OCI-LY1 (cell line): ENCODE results near the gene ZFP92.

Experiments used
- H2AFZ ChIP-seq: fragments of 200-600 bp; sonication (generic), shearing (Covaris generic); 2 replicates; pipeline ENCODE4 v1.6.0; 2014; ENCODE audit warnings: antibody characterized with exemption, mild to moderate bottlenecking, low read length
- H3F3A ChIP-seq: fragments of 200-600 bp; sonication (generic), shearing (Covaris generic); 2 replicates; pipeline ENCODE4 v1.6.0; 2014; ENCODE audit warnings: mild to moderate bottlenecking, antibody characterized with exemption, low read length, moderate library complexity; ENCODE audit not compliant: insufficient read depth
- H3K27ac ChIP-seq: fragments of 200-600 bp; sonication (generic); 2 replicates; pipeline ENCODE4 v1.5.1; 2014; ENCODE audit warnings: low read length, mixed run types, mild to moderate bottlenecking, low read depth; ENCODE audit not compliant: poor library complexity, severe bottlenecking
- H3K27me3 ChIP-seq: fragments of 200-600 bp; sonication (generic); 2 replicates; pipeline ENCODE4 v1.6.0; 2014; ENCODE audit warnings: antibody characterized with exemption, mild to moderate bottlenecking, low read length, moderate library complexity; ENCODE audit not compliant: insufficient read depth
- H3K36me3 ChIP-seq: fragments of 200-600 bp; sonication (generic); 2 replicates; pipeline ENCODE4 v1.6.1; 2014; ENCODE audit warnings: mild to moderate bottlenecking, antibody characterized with exemption, low read length, moderate library complexity, mixed read lengths; ENCODE audit not compliant: insufficient read depth
- H3K4me1 ChIP-seq: fragments of 200-600 bp; sonication (generic); 2 replicates; pipeline ENCODE4 v1.5.1; 2014; ENCODE audit warnings: mild to moderate bottlenecking, low read length, moderate library complexity; ENCODE audit not compliant: insufficient read depth, severe bottlenecking
- H3K4me2 ChIP-seq: fragments of 200-600 bp; sonication (generic), shearing (Covaris generic); 2 replicates; pipeline ENCODE4 v1.6.1; 2014; ENCODE audit warnings: low read length
- H3K4me3 ChIP-seq: fragments of 200-600 bp; sonication (generic); 2 replicates; pipeline ENCODE4 v1.5.1; 2014; ENCODE audit warnings: low read length, low read depth, mild to moderate bottlenecking, mixed read lengths; ENCODE audit not compliant: poor library complexity, severe bottlenecking
- H3K79me2 ChIP-seq: fragments of 200-600 bp; shearing (Covaris generic); 2 replicates; pipeline ENCODE4 v1.6.1; 2016; ENCODE audit warnings: mixed run types, low read length, mixed read lengths; ENCODE audit not compliant: insufficient read depth
- H3K9ac ChIP-seq: fragments of 200-600 bp; sonication (generic), shearing (Covaris generic); 2 replicates; pipeline ENCODE4 v1.6.1; 2014; ENCODE audit warnings: mild to moderate bottlenecking, low read length, mixed read lengths
- H3K9me2 ChIP-seq: fragments of 200-600 bp; sonication (generic), shearing (Covaris generic); 2 replicates; pipeline ENCODE4 v1.6.1; 2014; ENCODE audit warnings: low read depth, mild to moderate bottlenecking, low read length, mixed read lengths
- H3K9me3 ChIP-seq: fragments of 200-600 bp; shearing (Covaris generic); 2 replicates; pipeline ENCODE4 v1.6.1; 2014; ENCODE audit warnings: low read length, mixed read lengths
- H4K20me1 ChIP-seq: fragments of 200-600 bp; sonication (generic), shearing (Covaris generic); 2 replicates; pipeline ENCODE4 v1.6.0; 2016; ENCODE audit warnings: mild to moderate bottlenecking, low read length; ENCODE audit not compliant: insufficient read depth
- EZH2 ChIP-seq: fragments of 200-600 bp; sonication (generic), shearing (Covaris generic); IDR thresholded peaks from 2 replicates; pipeline ENCODE4 v1.8.0; 2017; ENCODE audit warnings: borderline replicate concordance, mixed run types, mild to moderate bottlenecking, antibody characterized with exemption, low read length, moderate library complexity, mixed read lengths
- TF ChIP-seq, protein P1 (sequence below): fragments of 200-600 bp; sonication (generic), shearing (Covaris generic); IDR thresholded peaks from 2 replicates; pipeline ENCODE4 v1.5.1; 2017; ENCODE audit warnings: mild to moderate bottlenecking, antibody characterized with exemption, low read length, moderate library complexity, mixed read lengths

Gene ZFP92

DNA sequence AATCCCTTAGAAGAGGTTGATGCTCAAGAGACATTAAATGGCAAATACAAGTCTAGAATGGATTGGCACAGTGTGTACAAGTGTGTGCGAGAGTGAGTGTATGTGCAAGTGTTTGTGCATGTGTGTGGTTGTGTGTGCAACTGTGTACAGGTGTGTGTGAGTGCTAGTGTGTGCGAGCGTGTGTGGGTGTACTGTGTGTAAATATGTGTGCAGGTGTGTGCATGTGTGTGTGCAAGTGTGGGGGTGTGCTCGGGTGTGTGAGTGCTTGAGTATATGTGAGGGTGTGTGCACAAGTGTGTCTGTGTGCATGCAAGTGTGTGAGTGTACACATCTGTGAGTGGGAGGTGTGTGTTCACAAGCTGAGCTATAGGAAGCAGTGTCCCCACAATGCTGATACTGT lies 28.7 kb downstream of the ZFP92 start:
- no peak overlapping the region for H3K27ac ChIP-seq
- H3K4me1 ChIP-seq, result no peaks in the 10 kb centered on the region
- H3K27me3 ChIP-seq, result no peaks in the 10 kb centered on the region
- H3K9me2 ChIP-seq, result no peaks in the 10 kb centered on the region
- H3K9me3 ChIP-seq, result no peaks in the 10 kb centered on the region
- H3K36me3 ChIP-seq, result no peaks in the 10 kb centered on the region
- no peaks in the 10 kb centered on the region for H3F3A ChIP-seq
- no peak overlapping the region for H3K9ac ChIP-seq
- no peak overlapping the region for H3K4me2 ChIP-seq
- H2AFZ ChIP-seq, result no peak overlapping the region
- no peaks in the 10 kb centered on the region for H3K79me2 ChIP-seq
- H4K20me1 ChIP-seq, result no peaks in the 10 kb centered on the region
- H3K4me3 ChIP-seq, result no peak overlapping the region
- TF ChIP-seq EZH2, result no peak
- TF ChIP-seq, protein P1, sequence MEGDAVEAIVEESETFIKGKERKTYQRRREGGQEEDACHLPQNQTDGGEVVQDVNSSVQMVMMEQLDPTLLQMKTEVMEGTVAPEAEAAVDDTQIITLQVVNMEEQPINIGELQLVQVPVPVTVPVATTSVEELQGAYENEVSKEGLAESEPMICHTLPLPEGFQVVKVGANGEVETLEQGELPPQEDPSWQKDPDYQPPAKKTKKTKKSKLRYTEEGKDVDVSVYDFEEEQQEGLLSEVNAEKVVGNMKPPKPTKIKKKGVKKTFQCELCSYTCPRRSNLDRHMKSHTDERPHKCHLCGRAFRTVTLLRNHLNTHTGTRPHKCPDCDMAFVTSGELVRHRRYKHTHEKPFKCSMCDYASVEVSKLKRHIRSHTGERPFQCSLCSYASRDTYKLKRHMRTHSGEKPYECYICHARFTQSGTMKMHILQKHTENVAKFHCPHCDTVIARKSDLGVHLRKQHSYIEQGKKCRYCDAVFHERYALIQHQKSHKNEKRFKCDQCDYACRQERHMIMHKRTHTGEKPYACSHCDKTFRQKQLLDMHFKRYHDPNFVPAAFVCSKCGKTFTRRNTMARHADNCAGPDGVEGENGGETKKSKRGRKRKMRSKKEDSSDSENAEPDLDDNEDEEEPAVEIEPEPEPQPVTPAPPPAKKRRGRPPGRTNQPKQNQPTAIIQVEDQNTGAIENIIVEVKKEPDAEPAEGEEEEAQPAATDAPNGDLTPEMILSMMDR, result no peak

- Histone ChIP-seq H3K27me3 (no peaks in the 10 kb centered on the region), H3K4me3 (no peak overlapping the region), H3K9me3 (no peaks in the 10 kb centered on the region)
Measured at GRCh38 chrX:153440556-153441135, 29.4 kb downstream of the ZFP92 start.

GRCh38 chrX:153441296-153441695 lies 30.0 kb downstream of the ZFP92 start:
- Histone ChIP-seq H3F3A (no peaks in the 10 kb centered on the region), H3K4me2 (no peak overlapping the region), H3K9me2 (no peaks in the 10 kb centered on the region), H3K4me1 (no peaks in the 10 kb centered on the region), H2AFZ (no peak overlapping the region), H3K27me3 (no peaks in the 10 kb centered on the region), H3K36me3 (no peaks in the 10 kb centered on the region), H3K9ac (no peak overlapping the region), H3K9me3 (no peaks in the 10 kb centered on the region), H3K4me3 (no peak overlapping the region), H4K20me1 (no peaks in the 10 kb centered on the region), H3K27ac (no peak overlapping the region), H3K79me2 (no peaks in the 10 kb centered on the region)
- TF ChIP-seq, protein P1, result no peak
- no peak for TF ChIP-seq EZH2

More at GRCh38 chrX:153440556-153441135, 29.4 kb downstream of the ZFP92 start:
- Histone ChIP-seq H3K27ac (no peak overlapping the region), H3K9me2 (no peaks in the 10 kb centered on the region), H3K4me2 (no peak overlapping the region), H3F3A (no peaks in the 10 kb centered on the region), H3K79me2 (no peaks in the 10 kb centered on the region), H3K9ac (no peak overlapping the region), H3K4me1 (no peaks in the 10 kb centered on the region), H3K36me3 (no peaks in the 10 kb centered on the region), H4K20me1 (no peaks in the 10 kb centered on the region), H2AFZ (no peak overlapping the region)
- TF ChIP-seq EZH2, result no peak
- TF ChIP-seq, protein P1, result no peak
